GM18498 (cell line): ENCODE measurements around the gene POM121.
"Not testable (repeated sequence)": the region's sequence is repeated elsewhere in the genome, so short reads cannot be mapped to it uniquely, and the experiment has no call there.

Source experiments
- ATAC-seq: cut with Tn5 transposase; IDR thresholded peaks from one replicate; pipeline ENCODE4 v1.9.1; 2021; ENCODE audit warnings: mild to moderate bottlenecking, moderate library complexity; ENCODE audit not compliant: unreplicated experiment

POM121 gene

GRCh38 chr7:72949276-72949675 is 24.4 kb downstream of the POM121 start:
- not testable (repeated sequence) for ATAC-seq

GRCh38 chr7:72949686-72950085 is 24.8 kb downstream of the POM121 start:
- not testable (repeated sequence) for ATAC-seq

- not testable (repeated sequence) for ATAC-seq
Observed at GRCh38 chr7:72950432-72950831, 25.5 kb downstream of the POM121 start.

GRCh38 chr7:72953901-72954562 is 29.1 kb downstream of the POM121 start:
- ATAC-seq = peak; percentile 54

GRCh38 chr7:72954563-72955198 is 29.8 kb downstream of the POM121 start:
- ATAC-seq = peak; percentile 90

GRCh38 chr7:72960029-72960428 is 35.1 kb downstream of the POM121 start:
- not testable (repeated sequence) for ATAC-seq

- ATAC-seq = not testable (repeated sequence)
Observed at GRCh38 chr7:72960626-72961345, 35.9 kb downstream of the POM121 start.

- ATAC-seq = not testable (repeated sequence)
Observed at GRCh38 chr7:72961346-72961650, 36.4 kb downstream of the POM121 start.

- not testable (repeated sequence) for ATAC-seq
Observed at GRCh38 chr7:72963056-72963455, 38.2 kb downstream of the POM121 start.

- ATAC-seq = peak; percentile 54
Observed at GRCh38 chr7:72965186-72965975, 40.5 kb downstream of the POM121 start.

GRCh38 chr7:72966892-72967291 is 42.0 kb downstream of the POM121 start:
- ATAC-seq = not testable (repeated sequence)

- ATAC-seq = not testable (repeated sequence)
Observed at GRCh38 chr7:72968980-72969516, 44.2 kb downstream of the POM121 start, which contains the start of gene TRIM74. TRIM74 (minus strand) TSS chr7:72969466; CDS start chr7:72966157, 3,309 bp downstream.

GRCh38 chr7:72969688-72970087 is 44.8 kb downstream of the POM121 start:
- ATAC-seq = not testable (repeated sequence)

GRCh38 chr7:72971505-72971904 is 46.6 kb downstream of the POM121 start:
- ATAC-seq = not testable (repeated sequence)

GRCh38 chr7:72974781-72975180 is 49.9 kb downstream of the POM121 start:
- ATAC-seq = not testable (repeated sequence)

- not testable (repeated sequence) for ATAC-seq
Observed at GRCh38 chr7:72975656-72976286, 50.9 kb downstream of the POM121 start.

- ATAC-seq = not testable (repeated sequence)
Observed at GRCh38 chr7:72976434-72976833, 51.5 kb downstream of the POM121 start.

- ATAC-seq = not testable (repeated sequence)
Observed at GRCh38 chr7:72980382-72980781, 55.5 kb downstream of the POM121 start.

GRCh38 chr7:72982084-72982483 is 57.2 kb downstream of the POM121 start:
- not testable (repeated sequence) for ATAC-seq
